ENCODE data around the gene NOXA1. TPM values are rescaled to one million over a fixed set of nuclear protein-coding genes. Genes with fewer than 3 reads are reported as not detected.
A peak's percentile ranks its signal among the peaks of the same experiment; 100 is the strongest.

Gene NOXA1
- total RNA-seq, 1 experiment from 2014 or later = not detected

DNA sequence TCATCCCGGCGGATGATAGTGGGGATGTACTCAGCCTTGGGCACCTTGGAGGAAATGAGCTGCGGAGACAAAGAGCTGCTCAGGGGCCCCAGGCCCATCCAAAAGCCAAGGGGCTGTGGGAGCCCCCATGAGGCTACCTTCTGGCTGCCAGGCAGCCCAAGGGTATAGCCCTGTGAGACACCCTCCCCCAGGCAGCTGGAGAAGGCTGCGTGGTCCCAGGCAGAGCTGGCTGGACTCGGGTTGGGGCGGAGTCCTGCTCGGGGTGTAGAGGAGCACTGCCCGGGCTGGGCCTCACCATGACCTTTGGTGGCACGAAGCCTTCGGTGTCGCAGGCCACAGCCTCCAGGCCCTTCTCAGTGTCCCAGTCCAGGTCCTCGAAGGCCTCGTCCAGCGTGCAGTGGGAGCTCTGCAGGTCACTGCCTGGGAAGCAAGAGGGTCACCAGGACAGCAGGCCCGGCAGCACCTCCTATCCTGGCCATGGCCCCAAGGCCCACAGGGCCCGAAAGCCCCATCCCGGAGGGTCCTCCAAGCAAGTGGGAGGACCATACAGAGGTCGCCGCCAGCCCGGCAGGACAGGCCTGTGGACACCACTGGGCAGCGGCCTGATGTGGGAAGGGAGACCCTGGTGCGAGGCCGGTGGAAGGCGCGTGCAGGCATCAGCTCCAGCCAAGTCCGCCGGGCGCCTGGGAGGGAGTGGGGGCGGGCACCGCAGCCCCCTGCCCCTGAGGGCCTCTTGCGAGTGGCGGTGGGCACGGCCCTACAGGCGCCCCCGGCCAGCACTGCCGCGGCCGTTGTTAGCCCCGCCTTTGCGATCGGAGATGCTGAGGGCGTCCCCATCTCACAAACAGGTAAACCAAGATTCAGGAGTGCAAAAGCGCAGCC lies 29.8 kb downstream of the NOXA1 start:
- DNase-seq (ENCODE audit: low read depth) = no peak

DNA sequence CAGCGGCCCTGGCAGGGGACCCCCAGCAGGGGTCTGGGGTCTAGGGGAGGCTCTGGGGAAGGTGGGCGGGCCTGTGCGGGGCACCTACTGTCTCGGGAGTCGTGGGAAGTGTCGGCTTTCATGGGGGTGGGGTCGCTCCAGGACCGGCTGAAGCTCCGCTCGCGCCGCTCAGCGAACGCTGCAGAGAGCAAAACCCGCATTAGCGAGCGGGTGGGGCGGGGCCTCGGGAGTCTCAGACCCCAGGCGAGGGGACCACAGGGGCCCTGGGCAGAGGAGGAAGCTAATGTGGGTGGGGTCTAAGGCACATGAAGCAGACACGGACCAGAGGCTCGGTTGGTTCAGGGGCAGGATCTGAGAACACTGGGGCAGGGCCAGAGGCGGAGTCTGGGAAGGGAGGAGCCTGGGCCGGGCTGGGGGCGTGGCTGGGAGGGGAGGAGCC lies 30.5 kb downstream of the NOXA1 start:
- no peak for DNase-seq (ENCODE audit: low read depth)

DNA sequence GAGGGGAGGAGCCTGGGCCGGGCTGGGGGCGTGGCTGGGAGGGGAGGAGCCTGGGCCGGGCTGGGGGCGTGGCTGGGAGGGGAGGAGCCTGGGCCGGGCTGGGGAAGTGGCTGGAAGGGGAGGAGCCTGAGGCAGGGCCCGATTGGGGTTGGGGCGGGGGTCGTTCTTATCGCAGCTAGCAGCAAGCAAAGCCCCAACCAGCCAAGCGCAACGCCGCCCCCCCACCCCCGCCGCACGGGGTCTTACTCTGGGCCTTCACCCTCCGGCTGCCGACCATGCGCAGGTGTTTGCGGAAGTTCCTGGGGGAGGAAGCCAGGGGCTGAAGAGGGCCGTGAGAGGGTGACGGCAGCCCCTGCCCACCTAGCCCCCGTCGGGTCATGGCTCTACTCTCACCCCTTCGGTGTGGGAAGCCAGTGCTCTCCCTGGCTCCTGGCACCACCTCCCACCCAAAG lies 31.0 kb downstream of the NOXA1 start:
- DNase-seq (ENCODE audit: low read depth) = no peak

DNA sequence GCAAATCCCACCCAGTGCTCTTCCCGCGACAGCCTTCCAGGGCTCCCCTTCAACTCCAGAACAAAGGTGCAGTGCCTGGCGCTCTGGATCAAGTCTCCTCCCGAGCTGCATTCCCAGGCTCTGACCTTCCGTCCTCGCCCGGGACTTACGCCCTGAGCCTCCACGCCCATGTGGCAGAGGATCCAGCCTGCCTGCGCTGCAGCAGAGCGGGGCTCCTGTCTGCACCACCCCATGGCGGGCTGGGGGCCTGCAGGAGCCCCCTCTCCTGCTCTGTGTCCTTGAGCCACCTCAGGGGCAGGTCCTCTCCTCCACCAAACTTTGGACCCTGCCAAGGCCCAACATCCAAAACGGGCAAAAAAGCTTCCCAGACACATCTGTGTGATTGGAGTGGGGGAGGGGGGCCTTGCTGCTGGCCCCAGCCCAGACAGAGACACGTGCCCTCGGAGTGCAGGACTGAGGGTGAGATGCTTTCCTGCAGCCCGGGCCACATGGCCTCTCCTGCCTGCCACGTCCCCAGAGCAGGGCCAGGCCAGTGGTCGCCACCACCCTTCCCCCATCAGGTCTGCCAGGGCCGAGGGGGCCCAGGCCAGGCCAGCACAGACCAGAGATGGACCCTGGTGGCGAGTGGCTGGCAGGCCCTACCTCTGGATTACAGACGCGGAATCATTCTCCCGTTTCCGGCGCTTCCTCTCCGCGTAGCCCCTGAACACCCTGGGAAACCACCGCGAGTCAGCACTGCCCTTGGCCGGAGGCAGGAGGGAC lies 31.6 kb downstream of the NOXA1 start:
- no peak for DNase-seq (ENCODE audit: low read depth)

DNA sequence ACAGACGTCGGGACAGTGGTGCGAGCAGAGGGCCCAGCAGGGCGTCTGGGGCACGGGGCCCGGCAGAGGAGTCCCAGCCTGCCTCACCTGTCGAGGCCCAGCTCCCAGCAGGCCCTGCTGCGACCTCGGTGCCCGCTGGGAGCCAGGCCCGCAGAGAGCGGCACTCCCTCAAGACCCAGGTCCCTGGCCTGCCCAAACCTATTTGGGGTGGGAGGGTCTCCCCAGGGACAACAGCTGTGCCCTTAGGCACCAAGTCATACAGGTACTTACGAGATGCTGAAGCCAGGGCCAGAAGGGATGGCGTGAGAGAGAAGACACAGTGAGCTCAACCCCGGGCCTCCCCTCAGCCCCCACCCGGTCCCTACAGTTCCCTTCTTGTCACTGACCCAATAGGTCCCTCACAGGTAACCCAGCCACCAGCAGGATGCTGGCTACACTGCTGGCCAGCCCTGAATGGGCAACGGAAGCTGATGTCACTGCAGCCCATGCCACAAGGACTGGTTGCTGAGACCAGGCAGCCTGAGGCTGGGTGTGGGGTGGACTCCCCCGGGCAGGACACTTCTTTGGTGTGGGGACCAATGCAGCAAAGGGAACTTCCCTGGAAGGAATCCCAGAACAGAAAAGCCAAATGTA lies 32.3 kb downstream of the NOXA1 start:
- no peak for DNase-seq (ENCODE audit: low read depth)

DNA sequence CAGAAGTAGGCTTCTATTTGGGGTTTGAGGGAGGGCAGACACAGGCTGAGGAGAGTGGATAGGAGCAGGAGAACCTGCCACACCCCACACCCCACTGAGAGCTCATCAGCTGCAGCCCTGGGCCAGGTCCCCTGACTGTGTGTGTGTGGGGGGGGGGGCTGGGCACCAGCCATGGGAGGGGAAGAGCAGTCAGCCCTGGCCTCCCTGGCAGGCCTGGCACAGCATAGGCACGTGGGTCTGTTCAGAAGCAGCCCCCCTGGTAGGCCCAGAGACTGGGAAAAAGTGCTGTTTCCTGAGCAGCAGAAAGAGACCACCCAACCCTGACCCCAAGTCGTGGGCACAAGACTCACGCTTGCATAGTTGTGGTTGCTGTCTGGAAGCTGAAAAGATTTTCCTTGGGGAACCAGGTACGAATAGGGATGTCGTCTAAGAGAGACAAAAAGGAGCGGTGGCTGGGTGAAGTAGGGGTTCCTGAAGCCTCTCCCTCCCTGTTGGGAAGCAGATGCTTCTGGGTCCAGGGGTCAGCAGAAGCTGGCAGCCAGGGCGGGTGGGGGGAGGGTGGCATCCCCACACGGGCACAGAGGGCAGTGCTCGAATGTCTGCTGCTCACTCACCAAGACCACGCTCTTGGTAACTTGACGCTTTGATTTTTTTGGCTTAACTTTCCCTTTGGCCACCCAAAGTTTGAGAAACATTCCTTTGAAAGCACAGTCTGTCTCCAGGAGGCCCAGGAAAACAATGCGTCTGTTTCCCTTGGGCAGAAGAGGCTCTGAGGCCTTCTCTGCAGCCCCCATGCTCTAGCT lies 33.1 kb downstream of the NOXA1 start:
- DNase-seq (ENCODE audit: low read depth) = no peak

DNA sequence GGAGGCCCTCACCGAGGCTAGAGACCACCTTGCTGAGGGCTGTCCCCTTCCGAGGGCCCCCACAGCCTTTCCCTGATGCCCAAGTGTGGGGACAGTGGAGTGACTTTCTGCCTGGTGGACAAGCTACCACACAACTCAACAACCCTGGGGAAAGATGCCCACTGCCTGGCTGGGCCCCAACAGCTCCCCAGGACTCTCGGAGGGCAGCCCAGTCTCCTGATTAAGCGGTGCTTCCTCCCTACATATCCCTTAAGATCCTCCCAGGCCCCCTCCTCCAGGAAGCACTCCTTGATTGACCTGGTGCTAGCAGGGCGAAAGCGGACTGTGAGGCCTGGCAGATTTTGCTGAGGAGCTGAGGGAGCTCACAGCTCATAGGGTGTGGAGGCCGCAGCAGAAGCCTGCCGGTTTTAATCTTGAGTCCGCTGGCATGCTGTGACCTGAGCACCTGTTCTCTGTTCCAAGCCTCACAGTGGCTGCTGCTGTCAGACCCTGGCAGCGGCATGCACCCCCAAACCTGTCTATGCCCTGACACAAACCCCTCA lies 33.7 kb downstream of the NOXA1 start:
- DNase-seq (ENCODE audit: low read depth) = no peak

DNA sequence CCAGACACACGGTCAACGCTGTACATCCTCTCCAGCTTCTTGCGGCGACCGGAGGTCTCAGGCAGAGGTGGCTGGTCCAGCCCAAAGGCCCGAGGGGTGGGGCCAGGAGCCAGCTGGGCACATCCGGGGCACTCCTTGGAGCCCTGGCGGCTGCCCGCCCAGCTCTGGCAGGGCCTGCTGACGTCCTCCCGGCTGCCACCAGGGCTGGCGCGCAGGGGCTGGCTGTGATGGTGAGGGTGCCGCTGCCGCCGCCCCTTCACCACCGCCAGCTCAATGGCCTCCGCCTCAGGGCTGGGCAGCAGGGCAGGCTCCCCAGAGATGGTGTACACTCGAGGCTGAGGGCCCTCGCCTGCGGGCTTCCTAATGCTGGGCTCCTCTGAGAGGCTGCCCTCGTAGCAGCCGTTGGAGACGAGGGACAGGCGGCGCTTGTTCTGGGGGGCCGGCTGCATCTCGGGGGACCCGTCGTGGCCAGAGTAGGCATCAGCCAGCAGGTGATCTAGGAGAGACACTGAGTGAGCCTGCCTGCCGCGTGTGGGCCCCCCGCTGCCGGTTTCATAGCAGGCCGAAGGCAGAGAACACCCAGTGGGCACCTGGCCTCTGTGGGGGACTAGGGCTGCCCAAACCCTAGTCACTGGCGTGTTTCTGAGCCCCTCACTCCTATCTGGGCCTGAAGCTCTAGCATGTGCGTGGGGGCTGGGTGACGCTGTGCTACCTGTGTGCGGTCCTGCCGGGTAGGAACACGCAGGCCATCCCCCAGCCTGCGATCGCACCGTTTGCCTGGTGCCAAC lies 34.4 kb downstream of the NOXA1 start:
- no peak for DNase-seq (ENCODE audit: low read depth)

DNA sequence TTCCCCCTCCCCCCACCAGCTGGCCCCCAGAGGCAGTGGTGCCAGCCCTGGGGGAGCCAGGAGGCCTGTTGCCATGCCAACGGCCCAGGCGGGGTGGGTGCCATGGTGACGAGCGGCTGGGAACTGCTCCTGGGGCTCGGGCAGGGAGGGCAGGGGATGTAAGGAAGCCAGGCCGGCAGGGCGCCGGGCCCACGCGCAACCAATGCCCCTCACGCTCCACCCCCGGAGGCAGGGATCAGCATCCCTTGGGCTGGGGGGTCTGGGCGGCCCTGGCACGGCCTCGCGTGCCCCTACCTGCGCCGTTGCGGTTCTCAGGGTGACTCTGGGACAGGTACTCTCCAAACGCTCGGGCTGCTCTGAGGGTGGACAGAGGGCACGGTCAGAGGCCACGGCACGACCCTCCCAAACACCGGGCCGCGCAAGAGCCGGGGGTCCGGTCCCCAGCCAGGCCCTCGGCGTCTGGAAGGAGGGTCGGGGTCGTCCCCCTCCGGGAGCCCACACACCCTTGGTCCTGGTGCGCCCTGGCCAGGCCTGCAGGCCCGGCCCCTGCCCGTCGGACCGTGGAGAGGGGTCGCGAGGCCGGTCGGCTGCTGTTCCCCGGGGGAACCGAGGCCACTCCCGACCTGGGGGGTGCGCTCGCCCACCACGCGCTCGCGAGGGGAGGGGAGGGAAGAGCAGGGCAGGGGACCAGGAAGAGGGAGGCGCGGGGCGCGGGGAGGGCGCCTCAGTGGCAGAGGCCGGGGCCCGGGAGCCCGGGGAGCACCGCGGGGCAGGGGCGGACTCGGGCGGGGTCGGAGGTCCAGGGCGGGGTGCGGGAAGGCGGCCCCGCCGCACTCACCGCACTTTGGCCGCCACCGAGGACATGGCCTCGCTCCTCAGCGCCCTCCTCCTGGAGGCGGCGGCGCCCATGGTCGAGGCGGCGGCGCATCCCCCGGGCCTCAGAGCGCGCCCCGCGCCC lies 35.3 kb downstream of the NOXA1 start:
- no peak for DNase-seq (ENCODE audit: low read depth)

DNA sequence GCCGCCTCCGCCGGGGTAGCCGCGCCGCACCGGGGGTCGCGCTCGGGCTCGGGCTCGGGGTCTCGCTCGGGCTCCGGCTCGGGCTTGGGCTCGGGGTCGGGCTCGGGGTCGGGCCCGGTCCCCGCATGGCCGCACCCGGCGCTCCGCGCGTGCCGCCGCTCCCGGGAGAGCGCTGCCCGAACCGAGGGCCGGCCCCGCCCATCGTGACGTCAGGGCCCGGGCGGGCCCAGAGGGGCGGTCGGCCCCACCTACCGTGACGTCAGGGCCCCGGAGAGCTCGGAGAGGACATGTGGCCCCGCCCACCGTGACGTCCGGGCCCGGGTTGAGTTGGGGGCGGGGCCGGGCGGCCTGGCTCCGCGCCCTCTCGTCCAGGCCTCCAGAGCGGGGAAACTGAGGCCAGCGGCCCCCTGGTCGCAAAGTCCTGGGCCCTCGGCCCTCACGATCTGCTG lies 36.0 kb downstream of the NOXA1 start, which contains the start of gene NSMF:
TSS of gene NSMF (minus strand) at position 183 of the 449 bp plus-strand sequence. CDS start 232 bp downstream, outside the sequence.
- DNase-seq (ENCODE audit: low read depth) = peak; percentile 78

DNA sequence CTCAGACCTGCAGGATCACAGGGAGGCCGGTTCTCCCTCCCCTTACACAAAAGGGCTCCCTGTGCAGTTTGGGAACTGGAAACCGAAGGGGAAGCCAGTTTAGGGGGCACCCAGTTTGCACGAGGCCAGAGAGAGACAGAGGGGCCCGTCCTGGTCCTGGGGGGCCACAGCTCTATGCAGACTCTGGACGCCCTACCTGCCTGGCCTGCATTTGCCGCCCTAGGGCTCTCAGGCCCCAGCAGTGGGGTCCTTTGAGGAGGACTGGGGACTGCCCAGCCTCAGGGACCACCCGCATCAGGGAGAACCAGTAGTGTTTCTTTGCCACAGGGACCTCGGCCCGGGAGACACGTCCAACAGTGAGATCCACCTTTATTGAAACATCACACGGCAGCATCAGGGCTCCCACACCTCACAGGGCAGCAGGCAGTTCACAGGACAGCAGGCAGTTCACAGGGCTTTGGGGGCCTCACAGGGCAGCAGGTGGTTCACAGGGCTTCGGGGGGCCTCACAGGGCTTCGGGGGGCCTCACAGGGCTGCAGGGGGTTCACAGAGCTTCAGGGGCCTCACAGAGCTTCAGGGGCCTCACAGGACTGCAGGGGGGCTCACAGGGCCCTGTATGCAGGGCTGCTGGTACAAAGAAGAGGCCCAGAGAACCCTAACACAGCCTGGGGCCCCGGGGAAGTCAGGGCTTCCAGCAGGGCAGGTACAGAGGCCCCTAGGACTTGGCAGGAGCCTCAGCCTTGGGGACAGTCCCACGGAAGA lies 36.6 kb downstream of the NOXA1 start:
- DNase-seq (ENCODE audit: low read depth) = no peak

DNA sequence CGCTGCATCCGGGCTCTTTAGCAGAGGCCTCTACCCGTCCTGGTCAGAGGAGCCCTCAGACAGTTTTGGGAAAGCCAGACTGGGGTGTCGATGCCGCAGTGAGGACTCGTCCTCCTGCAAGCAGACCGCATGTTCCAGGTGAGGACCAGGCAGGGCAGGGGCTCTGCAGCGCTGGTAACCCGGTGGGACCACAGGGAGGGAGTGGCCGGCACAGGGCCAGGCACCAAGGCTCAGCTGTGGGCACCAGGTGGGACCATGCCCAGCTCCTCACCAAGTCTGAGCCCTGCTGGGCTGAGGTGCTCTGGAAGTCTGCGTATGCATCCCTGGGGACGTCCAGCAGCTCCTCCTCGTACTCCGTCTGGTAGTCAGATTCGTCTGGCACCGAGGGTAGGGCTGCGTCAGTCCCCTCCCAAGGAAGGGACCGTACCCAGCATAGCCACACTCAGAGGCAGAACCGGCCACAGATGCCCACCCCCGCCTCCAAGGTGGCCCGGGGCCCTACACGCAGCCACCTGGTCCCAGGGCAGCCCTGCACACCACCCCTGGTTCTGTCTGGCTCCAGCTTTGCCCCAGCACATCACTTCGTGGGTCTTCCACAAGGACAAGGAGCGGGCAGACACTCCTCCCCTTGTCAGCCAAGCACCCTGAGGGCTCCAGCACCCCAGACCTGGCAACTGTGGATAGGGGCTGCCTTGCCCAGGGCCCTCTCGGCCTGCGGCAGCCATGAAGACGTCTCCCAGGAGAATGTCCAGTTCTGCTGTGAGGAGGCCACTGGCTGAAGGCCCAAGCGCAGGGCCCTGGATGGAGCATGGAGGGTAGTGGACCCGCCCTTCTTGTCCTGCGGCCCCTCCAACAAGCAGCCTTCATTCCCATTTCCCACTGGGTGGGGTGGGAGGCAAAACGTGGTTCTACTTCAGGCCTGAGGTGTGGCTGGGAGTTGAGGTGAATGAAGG lies 37.4 kb downstream of the NOXA1 start:
- no peak for DNase-seq (ENCODE audit: low read depth)

DNA sequence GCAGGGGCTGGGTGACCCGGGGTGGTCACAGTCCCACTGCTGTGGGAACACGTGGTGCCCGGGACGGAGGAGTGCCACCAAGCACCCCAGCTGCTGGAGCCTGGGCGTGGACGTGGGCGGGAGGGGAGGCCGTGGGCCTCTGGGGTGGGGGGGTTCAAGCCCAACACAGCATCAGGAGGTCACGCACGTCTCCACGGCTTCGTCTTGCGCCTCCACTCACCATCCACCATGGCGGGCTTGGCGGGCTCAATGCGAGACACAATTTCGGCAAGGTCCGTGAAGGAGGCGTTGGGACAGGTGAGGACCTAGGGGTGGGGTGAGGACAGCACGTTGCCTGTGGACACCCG lies 38.1 kb downstream of the NOXA1 start:
- no peak for DNase-seq (ENCODE audit: low read depth)

DNA sequence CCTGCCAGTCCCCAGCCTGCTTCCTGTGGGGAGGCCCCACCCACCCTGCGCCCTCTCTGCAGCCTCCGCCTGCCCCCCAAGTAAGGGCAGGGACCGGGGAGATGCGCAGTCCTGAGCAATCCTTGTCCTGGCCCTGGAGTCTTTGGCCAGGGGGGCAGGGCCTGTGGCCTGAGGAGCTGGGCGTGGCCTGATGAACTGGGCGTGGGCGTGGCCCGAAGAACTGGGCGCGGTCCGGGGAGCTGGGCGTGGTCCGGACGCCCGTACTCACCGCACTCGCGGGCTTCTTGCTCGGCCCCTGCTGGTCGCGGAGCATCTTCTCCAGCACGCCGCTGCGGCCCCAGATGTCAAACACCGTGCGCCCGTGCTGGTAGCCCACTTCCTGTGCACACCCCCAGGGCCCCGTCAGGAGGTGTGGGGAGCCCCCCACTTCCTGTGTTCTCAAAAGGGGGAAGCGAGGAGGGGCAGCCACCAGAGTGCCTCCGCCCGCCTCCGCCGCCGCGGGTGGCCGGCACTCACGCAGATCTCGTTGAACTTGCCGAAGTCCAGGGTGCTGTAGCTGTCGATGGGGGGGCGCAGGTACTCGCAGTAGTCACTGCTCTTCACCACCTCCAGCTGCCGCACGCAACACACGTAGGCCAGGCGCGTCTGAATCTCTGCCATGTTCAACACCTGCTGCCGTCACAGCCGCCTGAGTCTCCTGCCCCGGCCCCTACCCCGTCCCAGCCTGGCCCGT lies 38.6 kb downstream of the NOXA1 start:
- DNase-seq (ENCODE audit: low read depth) = no peak

DNA sequence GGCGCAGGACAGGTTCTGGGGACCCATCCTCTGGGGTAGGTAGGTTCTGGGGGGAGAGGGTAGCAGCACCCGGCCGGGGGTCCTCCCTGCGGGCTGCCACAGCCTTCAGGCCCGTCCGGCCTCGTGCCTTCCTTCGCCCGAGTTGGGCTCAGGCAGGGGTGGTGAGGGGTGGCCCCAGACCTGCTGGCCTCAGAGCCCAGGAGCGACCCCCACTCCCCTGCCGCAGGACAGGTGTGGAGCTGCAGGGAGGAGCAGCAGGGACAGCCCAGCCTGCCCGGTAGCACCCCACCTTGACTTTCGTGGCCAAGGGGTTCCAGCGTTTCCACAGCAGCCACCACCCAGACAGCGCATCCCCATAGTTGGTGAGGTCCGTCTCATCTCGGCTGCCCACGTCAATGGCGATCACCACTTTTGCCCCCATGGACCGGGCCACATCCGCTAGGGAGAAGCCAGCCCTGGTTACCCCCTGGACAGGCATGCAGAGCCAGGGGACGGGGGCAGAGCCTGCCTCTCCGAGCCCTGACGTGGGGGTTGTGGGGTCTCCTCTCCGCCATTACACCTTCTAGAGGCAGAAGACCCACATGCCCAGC lies 39.3 kb downstream of the NOXA1 start:
- DNase-seq (ENCODE audit: low read depth) = no peak

All from HT1080 (cell line).